NOMO-1 treated with DMSO at 0.1 percent for 48 hours (cell line): ENCODE data around the gene HCFC1R1.

Source experiments
- DNase-seq: peaks from one replicate; lab custom pipeline; 2025; ENCODE audit not compliant: unreplicated experiment; lab: John Stamatoyannopoulos, UW

HCFC1R1 gene

GRCh38 chr16:3003582-3004270 is 20.0 kb downstream of the HCFC1R1 start:
- peak; percentile 99 for DNase-seq

- no peak for DNase-seq
Observed at GRCh38 chr16:3001316-3001715, 22.4 kb downstream of the HCFC1R1 start.

- no peak for DNase-seq
Observed at GRCh38 chr16:3000540-3000939, 23.2 kb downstream of the HCFC1R1 start.

GRCh38 chr16:2999929-3000328 is 23.8 kb downstream of the HCFC1R1 start:
- no peak for DNase-seq

- no peak for DNase-seq
Observed at GRCh38 chr16:2996298-2996697, 27.4 kb downstream of the HCFC1R1 start.

- DNase-seq, result no peak
Observed at GRCh38 chr16:2992383-2993081, 31.2 kb downstream of the HCFC1R1 start.

- no peak for DNase-seq
Observed at GRCh38 chr16:2991566-2992261, 32.0 kb downstream of the HCFC1R1 start.

GRCh38 chr16:2990891-2991290 is 32.9 kb downstream of the HCFC1R1 start:
- no peak for DNase-seq

GRCh38 chr16:2988590-2989099 is 35.1 kb downstream of the HCFC1R1 start:
- DNase-seq, result no peak

GRCh38 chr16:2987833-2988232 is 35.9 kb downstream of the HCFC1R1 start:
- DNase-seq, result no peak

GRCh38 chr16:2987286-2987685 is 36.5 kb downstream of the HCFC1R1 start:
- DNase-seq, result no peak

- DNase-seq, result no peak
Observed at GRCh38 chr16:2986623-2987188, 37.0 kb downstream of the HCFC1R1 start.

GRCh38 chr16:2985893-2986355 is 37.8 kb downstream of the HCFC1R1 start:
- no peak for DNase-seq

GRCh38 chr16:2985462-2985861 is 38.3 kb downstream of the HCFC1R1 start:
- DNase-seq, result no peak

GRCh38 chr16:2983706-2984136 is 40.0 kb downstream of the HCFC1R1 start:
- peak; percentile 67 for DNase-seq

- no peak for DNase-seq
Observed at GRCh38 chr16:2982402-2982801, 41.3 kb downstream of the HCFC1R1 start.

- DNase-seq, result no peak
Observed at GRCh38 chr16:2981899-2982250, 41.9 kb downstream of the HCFC1R1 start.

GRCh38 chr16:2981177-2981898 is 42.4 kb downstream of the HCFC1R1 start:
- no peak for DNase-seq

GRCh38 chr16:2980227-2981176 is 43.2 kb downstream of the HCFC1R1 start, which contains the start of gene PKMYT1:
Gene PKMYT1, minus strand, starts transcription at chr16:2980446. Its CDS starts 789 bp downstream, at chr16:2979657.
- DNase-seq, result peak; percentile 86
